ENCODE data around the gene ASTN2.

GRCh38 chr9:116927726-116928125 lies 487.1 kb downstream of the ASTN2 start:
- TF ChIP-seq GATA2 (IDR thresholded peaks at IDR 0.05; ENCODE audit: low read depth, low read length) (no peak), GATA3 (IDR thresholded peaks at IDR 0.05; ENCODE audit: low read depth, low read length) (no peak)

Data from SH-SY5Y (cell line).